Measurements from ENCODE around the gene BBLN.
"Not testable (repeated sequence)": the region's sequence is repeated elsewhere in the genome, so short reads cannot be mapped to it uniquely, and the experiment has no call there.

- not testable (repeated sequence) for TF ChIP-seq CTCF (IDR thresholded peaks at IDR 0.05; ENCODE audit: insufficient read depth, low read length); POLR2AphosphoS5 (IDR thresholded peaks at IDR 0.05; ENCODE audit: low read depth); GABPA (IDR thresholded peaks at IDR 0.05; ENCODE audit: low read depth); SPI1 (IDR thresholded peaks at IDR 0.05; ENCODE audit: borderline replicate concordance, low read depth)
Observed at GRCh38 chr9:128132139-128132538, 27.9 kb upstream of the BBLN start.
